ENCODE measurements around the gene KANK4. TPM values are rescaled to one million over a fixed set of nuclear protein-coding genes. Genes with fewer than 3 reads are reported as not detected.

KANK4 gene
- total and polyA plus RNA-seq, 2 of the 8 experiments (the other 6 are each of a cell fraction or from before 2014, with no cell fraction given), result 0.22 to 0.26 TPM

DNA sequence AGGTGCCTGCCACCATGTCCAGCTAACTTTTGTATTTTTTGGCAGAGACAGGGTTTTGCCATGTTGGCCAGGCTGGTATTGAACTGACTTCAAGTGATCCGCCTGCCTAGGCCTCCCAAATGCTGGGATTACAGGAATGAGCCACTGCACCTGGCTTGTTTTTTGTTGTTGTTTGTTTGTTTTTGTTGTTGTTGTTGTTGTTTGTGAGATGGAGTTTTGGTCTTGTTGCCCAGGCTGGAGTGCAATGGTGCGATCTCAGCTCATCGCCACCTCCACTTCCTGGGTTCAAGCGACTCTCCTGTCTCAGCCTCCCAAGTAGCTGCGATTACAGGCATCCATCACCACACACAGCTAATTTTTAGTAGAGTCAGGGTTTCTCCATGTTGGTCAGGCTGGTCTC is 131.7 kb downstream of the KANK4 start:
- peak overlapping the region; percentile 90; the same call in 1 of the 2 replicates for H2BK12ac ChIP-seq (ENCODE audit: low read depth, low read length)
- no peak overlapping the region for H2BK120ac ChIP-seq (replicated peaks; ENCODE audit: low read depth, low read length)
- 89% methylated on average over 5 of the region's 5 CpGs; no CpG with 5 or more reads in 1 of the 2 experiments for WGBS, 2 experiments (ENCODE audit: extremely low coverage in 1 of 2, insufficient coverage in 1 of 2, insufficient read length in 1 of 2, insufficient replicate concordance in 2 of 2, low coverage in 1 of 2, low lambda C conversion rate in 2 of 2, missing lambda C conversion rate in 1 of 2)
- H2AFZ ChIP-seq (ENCODE audit: low read length), result no peak overlapping the region
- no peak overlapping the region for H2BK5ac ChIP-seq (ENCODE audit: low read depth, low read length)
- H4K8ac ChIP-seq (ENCODE audit: extremely low read depth, insufficient read depth, low read length), result no peak overlapping the region
- H3K23ac ChIP-seq (ENCODE audit: insufficient read length), result no peak overlapping the region
- H4K20me1 ChIP-seq (replicated peaks in 1 of 2; ENCODE audit: control insufficient read depth in 1 of 2, insufficient read depth in 2 of 2, low read length in 2 of 2), result no peaks in the 10 kb centered on the region
- no peaks in the 10 kb centered on the region for H3K36me3 ChIP-seq (ENCODE audit: control insufficient read depth in 2 of 4, insufficient read depth in 4 of 4, low read length in 3 of 4)
- H3K27ac ChIP-seq (ENCODE audit: low read depth, low read length), result no peak overlapping the region
- no peaks in the 10 kb centered on the region; the same call in 1 of the 2 replicates for H3K79me1 ChIP-seq (ENCODE audit: low read depth, low read length)
- ChIA-PET POLR2A (ENCODE audit: partially characterized antibody) (interaction anchor here (6.8 to 27.8 kb wide), 2 partner anchors 13 to 16 kb away, joined by 46 to 1232 read pairs; partner anchors contain the start of gene L1TD1), CTCF (ENCODE audit: partially characterized antibody) (interaction anchor here (0.6 to 1.4 kb wide), 3 partner anchors 8 to 114 kb away, joined by 3 to 6 read pairs (median 4); no protein-coding TSS in a partner anchor)
- no peak overlapping the region for H3K4me3 ChIP-seq (ENCODE audit: extremely low read depth in 1 of 4, insufficient read depth in 2 of 4, low read depth in 3 of 4, low read length in 4 of 4)
- no peak for DNase-seq (ENCODE audit: low read depth in 1 of 2, low spot score in 2 of 2)
- H2BK20ac ChIP-seq (ENCODE audit: low read length), result no peak overlapping the region
- no peak overlapping the region for H3K56ac ChIP-seq (replicated peaks; ENCODE audit: insufficient read length, low read depth, low read length)
- no peak overlapping the region; the same call in 1 of the 2 replicates for H2AK5ac ChIP-seq (ENCODE audit: low read depth, low read length)
- H3K27me3 ChIP-seq (replicated peaks in 1 of 4; ENCODE audit: control insufficient read depth in 3 of 4, extremely low read depth in 1 of 4, insufficient read depth in 3 of 4, low read length in 3 of 4), result no peaks in the 10 kb centered on the region
- H3K79me2 ChIP-seq (ENCODE audit: control insufficient read depth in 1 of 2, insufficient read depth in 2 of 2, low read length in 2 of 2), result no peaks in the 10 kb centered on the region
- no peak overlapping the region for H3K4ac ChIP-seq (replicated peaks; ENCODE audit: insufficient read length, low read depth, low read length)
- FAIRE-seq, result no peak
- no peak overlapping the region for H4K5ac ChIP-seq (ENCODE audit: insufficient read length, low read depth, low read length)
- H3K4me2 ChIP-seq (ENCODE audit: insufficient read depth in 1 of 2, low read depth in 2 of 2, low read length in 2 of 2), result no peak overlapping the region
- no peak overlapping the region for H4K91ac ChIP-seq (replicated peaks; ENCODE audit: insufficient read length, low read length)
- no peaks in the 10 kb centered on the region for H3K23me2 ChIP-seq (ENCODE audit: low read depth, low read length)
- H3K18ac ChIP-seq (ENCODE audit: extremely low read depth, low read length), result no peak overlapping the region
- peaks cover 6 to 11% (median 8%) of the 10 kb centered on the region in 4 experiments; a peak in 5 of 7 replicates for H3K4me1 ChIP-seq (replicated peaks in 1 of 4; ENCODE audit: control insufficient read depth in 3 of 4, insufficient read depth in 4 of 4, low read length in 3 of 4)
- H3K9me3 ChIP-seq (ENCODE audit: insufficient read depth in 2 of 2, low read depth in 1 of 2, low read length in 1 of 2), result no peaks in the 10 kb centered on the region; a peak in 1 of 4 replicates
- H2BK15ac ChIP-seq (ENCODE audit: low read length), result no peak overlapping the region
- no peak overlapping the region for H3K14ac ChIP-seq (ENCODE audit: insufficient read length)
- no peak overlapping the region for H3K9ac ChIP-seq (replicated peaks in 1 of 4; ENCODE audit: extremely low read depth in 1 of 4, low read depth in 3 of 4, low read length in 3 of 4)
- TF ChIP-seq CBX5 (IDR thresholded peaks at IDR 0.05; ENCODE audit: low read depth, low read length) (no peak), SAP30 (IDR thresholded peaks at IDR 0.05; ENCODE audit: insufficient read depth, insufficient replicate concordance, low read length) (no peak), ASH2L (IDR thresholded peaks at IDR 0.05; ENCODE audit: low read length) (no peak), BCL11A (IDR thresholded peaks at IDR 0.05; ENCODE audit: low read depth in 2 of 2, low read length in 2 of 2) (no peak), CREB1 (IDR thresholded peaks at IDR 0.05) (no peak), CTBP2 (IDR thresholded peaks at IDR 0.05; ENCODE audit: borderline replicate concordance, insufficient read depth, insufficient read length, low read length) (no peak), SP4 (IDR thresholded peaks at IDR 0.05; ENCODE audit: low read length) (no peak), NANOG (IDR thresholded peaks at IDR 0.05; ENCODE audit: insufficient read depth, low read depth, low read length, poor library complexity, severe bottlenecking) (no peak), TAF1 (IDR thresholded peaks at IDR 0.05; ENCODE audit: low read depth, low read length) (no peak), SP2 (IDR thresholded peaks at IDR 0.05; ENCODE audit: low read length) (no peak), CEBPB (IDR thresholded peaks at IDR 0.05; ENCODE audit: low read depth, low read length) (no peak), KDM4A (IDR thresholded peaks at IDR 0.05; ENCODE audit: low read depth, low read length, severe bottlenecking) (no peak)

Measured in H1 (cell line).